Measurements from ENCODE around the gene SGO1.

DNA sequence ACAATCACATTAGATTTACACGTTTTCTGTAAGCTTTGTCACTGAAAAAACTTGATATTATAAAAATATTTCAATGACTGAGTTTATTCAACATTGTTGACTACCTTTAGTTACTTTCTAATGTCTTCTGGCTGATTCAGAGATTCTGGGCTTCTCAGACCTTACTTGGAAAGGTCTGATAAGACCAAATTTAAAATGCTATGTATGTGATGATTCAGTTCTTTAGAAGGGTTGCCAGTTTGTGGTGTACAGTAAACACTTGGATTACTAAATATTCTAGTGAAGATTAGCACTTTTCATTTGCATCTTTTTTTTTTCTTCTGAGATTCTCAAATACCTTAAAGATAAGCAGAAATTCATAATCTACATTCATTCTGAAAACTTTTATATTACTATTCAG, 49.8 kb downstream of the SGO1 start:
- TF ChIP-seq, protein P1, sequence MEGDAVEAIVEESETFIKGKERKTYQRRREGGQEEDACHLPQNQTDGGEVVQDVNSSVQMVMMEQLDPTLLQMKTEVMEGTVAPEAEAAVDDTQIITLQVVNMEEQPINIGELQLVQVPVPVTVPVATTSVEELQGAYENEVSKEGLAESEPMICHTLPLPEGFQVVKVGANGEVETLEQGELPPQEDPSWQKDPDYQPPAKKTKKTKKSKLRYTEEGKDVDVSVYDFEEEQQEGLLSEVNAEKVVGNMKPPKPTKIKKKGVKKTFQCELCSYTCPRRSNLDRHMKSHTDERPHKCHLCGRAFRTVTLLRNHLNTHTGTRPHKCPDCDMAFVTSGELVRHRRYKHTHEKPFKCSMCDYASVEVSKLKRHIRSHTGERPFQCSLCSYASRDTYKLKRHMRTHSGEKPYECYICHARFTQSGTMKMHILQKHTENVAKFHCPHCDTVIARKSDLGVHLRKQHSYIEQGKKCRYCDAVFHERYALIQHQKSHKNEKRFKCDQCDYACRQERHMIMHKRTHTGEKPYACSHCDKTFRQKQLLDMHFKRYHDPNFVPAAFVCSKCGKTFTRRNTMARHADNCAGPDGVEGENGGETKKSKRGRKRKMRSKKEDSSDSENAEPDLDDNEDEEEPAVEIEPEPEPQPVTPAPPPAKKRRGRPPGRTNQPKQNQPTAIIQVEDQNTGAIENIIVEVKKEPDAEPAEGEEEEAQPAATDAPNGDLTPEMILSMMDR (IDR thresholded peaks at IDR 0.05): no peak
- TF ChIP-seq POLR2A (IDR thresholded peaks at IDR 0.05): no peak

All from adrenal gland (tissue), 5 donors.